B cell (primary cell): ENCODE measurements around the gene PRR33.

Experiments used
- CTCF ChIP-seq: fragments of 200-600 bp; IDR thresholded peaks from one replicate; pipeline ENCODE4 v1.8.0; 2022; ENCODE audit warnings: antibody characterized with exemption, mild to moderate bottlenecking
- EZH2 ChIP-seq: IDR thresholded peaks from 2 replicates; pipeline ENCODE4 v1.6.1; 2012; ENCODE audit warnings: borderline replicate concordance, low read depth, mild to moderate bottlenecking, moderate library complexity, low read length; ENCODE audit not compliant: insufficient read depth, poor library complexity, severe bottlenecking

- TF ChIP-seq CTCF (no peak), EZH2 (no peak)
Measured at GRCh38 chr11:1853376-1854131, 38.1 kb downstream of the PRR33 start.
